Posterior cingulate gyrus (tissue), 11 donors: ENCODE data around the gene RBMY1B.
"Not testable (repeated sequence)": the region's sequence is repeated elsewhere in the genome, so short reads cannot be mapped to it uniquely, and the experiment has no call there.

Source experiments
- DNase-seq, 10 donors: peaks; one replicate each; pipeline versions ENCODE4 v3.0.0 to v3.0.0-alpha.2; 2020 to 2021; ENCODE audit warnings: mixed read lengths in 3 of 10
- intact Hi-C: fragments of 100-400 bp; cut with DNase I; formaldehyde crosslinking; loops from one replicate; pipeline ENCODE4 v1.15.1; 2023

The RBMY1B gene

DNA sequence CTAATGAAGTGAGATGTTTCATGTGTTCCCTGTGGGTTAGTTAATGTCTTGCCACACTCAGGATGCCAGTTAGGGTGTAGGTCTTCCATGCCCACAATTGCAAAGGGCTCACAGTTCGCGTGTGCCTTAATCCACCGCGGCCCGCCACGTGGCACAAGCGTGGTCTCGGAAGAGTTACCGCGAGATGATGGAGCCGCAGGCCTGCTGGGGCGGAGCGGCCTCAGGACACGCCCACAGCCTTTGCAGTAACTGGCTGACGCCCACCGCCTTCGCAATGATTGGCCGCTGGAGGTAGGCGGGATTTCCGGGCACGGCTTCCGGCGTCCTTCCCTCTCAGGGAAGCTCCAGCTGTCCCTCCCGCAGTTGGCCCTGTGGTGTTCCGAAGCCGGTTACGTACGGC is at the start of gene RBMY1B:
RBMY1B (plus strand) TSS at position 301 of the 400 bp plus-strand sequence. CDS start 2,013 bp downstream, outside the sequence.
- intact Hi-C loops, DNase-seq: not testable (repeated sequence)

DNA sequence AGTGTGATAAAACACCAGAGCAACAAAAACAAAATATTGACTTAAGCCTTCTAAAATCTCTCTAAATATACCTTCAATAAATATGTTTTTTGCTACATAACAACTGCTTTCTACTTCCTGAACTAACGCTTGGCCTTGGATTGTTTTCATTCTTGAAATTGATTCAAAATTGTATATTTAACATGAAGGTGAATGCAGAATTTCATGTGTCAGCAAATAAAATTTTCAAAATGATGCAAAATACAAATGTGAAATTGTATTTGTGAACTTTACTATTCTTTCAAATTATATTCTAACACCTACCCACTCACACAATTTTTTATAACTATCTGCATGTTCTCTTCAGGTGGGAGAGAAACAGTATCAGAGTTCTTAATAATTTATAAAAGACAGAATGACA is 48.2 kb upstream of the RBMY1B start:
- DNase-seq, intact Hi-C loops: not testable (repeated sequence)

GRCh38 chrY:21482967-21483366 is 28.2 kb upstream of the RBMY1B start:
- intact Hi-C loops = no loop called here
- no peak for DNase-seq

DNA sequence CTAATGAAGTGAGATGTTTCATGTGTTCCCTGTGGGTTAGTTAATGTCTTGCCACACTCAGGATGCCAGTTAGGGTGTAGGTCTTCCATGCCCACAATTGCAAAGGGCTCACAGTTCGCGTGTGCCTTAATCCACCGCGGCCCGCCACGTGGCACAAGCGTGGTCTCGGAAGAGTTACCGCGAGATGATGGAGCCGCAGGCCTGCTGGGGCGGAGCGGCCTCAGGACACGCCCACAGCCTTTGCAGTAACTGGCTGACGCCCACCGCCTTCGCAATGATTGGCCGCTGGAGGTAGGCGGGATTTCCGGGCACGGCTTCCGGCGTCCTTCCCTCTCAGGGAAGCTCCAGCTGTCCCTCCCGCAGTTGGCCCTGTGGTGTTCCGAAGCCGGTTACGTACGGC is 23.4 kb downstream of the RBMY1B start, which contains the start of gene RBMY1A1:
RBMY1A1 (plus strand) TSS at position 301 of the 400 bp plus-strand sequence. CDS start 2,013 bp downstream, outside the sequence.
- intact Hi-C loops, DNase-seq: not testable (repeated sequence)

DNA sequence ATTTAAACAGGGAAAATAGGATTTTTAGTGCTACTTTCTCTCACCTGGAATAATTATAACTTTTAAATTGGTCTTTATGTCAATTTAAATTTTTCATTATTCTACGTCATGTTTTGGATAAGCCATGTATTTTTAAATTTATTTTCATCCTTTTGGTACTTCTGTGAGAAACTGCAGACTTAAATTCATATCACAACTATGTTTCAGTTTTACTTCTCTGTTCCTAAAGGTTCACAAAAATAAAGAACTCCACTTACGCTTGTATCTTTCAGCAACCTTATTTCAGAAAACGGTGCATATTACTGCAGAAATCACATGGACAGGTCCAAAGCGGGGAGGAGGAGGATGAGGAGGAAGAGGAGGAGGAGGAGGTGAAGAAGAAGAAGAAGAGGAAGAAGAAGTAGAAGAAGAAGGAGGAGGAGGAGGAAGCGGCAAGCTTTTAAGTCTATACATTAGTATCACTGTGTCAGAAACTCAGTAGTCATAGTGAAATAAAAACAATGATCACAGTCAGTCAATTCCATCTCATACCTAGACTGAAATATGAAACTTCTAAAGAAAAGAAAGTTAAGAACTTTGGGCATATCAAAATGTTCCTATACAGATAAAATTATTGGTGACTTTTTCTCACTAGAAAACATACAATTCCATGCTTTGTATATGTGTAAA is 48.3 kb downstream of the RBMY1B start:
- intact Hi-C loops, DNase-seq: not testable (repeated sequence)
